GM19193 (cell line): ENCODE results near the gene CITED2.

ENCODE experiments used
- POLR2A ChIP-seq: IDR thresholded peaks from 4 replicates; pipeline ENCODE4 v1.6.1; 2011; ENCODE audit not compliant: insufficient read depth, insufficient read length; ENCODE audit errors: extremely low read depth

CITED2 gene

DNA sequence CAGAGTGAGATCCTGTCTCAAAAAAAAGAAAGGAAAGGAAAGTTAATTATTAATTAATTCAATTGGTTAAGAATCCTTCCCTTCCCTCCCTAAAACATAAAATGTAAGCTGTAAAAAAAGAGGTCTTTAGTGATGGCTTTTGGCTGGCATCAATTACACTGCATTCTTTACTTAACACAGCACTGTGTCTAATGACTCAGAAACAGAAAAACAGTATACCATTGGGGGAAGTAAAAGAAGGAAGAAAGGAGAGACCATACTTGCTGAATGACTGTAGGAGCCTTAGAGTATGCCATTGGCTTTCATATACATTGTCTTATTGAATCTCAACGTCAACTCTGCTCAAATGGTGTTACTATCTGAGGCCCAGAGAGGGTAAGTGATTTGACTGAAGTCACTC, 18.3 kb upstream of the CITED2 start:
- no peak for TF ChIP-seq POLR2A

DNA sequence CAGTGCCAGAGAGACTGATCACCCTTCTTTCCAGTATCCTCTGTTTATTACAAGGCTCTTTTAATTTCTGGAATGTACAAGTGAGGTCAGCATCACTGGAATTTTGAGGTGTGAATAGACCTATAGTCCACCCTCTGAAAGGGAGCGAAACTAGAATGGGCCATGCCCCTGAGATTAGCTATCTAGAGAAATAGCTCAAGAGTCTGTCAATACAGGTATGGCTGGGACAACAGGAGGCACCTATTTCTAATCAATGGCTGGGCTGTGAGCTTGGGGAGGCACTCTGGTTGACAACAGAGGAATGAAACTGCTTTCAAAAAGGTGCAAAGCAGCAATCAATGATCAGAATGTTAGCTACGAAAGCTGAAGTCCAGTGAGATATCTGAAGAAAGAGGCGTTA, 17.3 kb upstream of the CITED2 start:
- no peak for TF ChIP-seq POLR2A

DNA sequence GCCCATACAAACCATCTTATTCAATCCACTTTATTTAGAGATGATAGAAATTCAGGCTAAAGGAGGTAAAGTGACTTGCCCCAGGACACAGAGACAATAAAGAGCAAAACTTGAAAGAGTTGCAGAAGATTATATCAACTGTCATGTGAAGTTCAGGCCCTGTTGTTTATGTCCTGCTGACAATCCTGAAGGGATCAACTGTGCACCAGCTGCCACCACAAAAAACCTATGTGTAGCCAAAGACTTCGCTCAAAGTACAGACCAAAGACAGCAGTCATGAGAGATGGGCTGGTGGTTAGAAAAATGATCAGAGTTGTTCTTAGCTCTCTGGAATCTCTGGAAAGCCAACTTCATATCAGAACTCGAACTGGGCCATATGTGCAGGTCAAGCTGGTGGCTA, 16.0 kb upstream of the CITED2 start:
- TF ChIP-seq POLR2A, result no peak

DNA sequence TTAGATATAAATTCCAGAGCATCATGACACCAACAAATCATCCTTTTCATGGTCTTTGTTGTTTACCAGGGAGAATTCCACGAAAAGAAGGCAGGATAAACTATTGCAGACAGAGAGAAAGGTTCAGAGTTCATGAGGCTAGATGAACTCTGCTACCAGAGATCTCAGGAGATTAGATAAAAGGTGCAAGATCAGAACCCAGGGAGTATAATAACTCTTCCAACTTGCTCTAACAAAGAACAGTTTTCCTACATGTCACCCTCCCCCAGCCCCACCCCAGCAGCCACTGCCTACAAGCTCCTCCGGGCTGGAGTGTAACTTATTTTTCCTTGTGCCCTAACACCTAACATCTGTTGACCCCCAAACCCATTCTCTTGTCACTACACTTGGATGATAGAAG, 13.9 kb upstream of the CITED2 start:
- no peak for TF ChIP-seq POLR2A

DNA sequence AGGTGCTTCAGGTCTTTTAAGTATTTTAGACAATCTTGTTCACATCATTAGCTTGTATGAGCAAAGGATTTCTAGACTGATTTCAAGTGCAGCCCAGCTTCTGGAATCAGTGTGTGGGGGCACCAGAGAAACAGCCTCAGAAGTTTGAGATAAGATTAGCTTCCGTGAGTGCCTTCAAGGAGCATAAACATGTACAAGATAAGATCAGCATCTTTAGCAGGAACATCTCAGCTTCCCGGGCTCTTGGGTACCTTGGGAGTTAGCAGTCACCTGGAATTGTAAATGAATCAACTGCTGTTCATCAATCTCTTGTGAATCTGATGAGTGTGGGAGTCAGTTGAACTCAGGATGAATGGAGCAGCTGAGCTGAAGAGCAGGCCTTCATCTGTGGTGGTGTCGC, 12.0 kb upstream of the CITED2 start:
- TF ChIP-seq POLR2A, result no peak

DNA sequence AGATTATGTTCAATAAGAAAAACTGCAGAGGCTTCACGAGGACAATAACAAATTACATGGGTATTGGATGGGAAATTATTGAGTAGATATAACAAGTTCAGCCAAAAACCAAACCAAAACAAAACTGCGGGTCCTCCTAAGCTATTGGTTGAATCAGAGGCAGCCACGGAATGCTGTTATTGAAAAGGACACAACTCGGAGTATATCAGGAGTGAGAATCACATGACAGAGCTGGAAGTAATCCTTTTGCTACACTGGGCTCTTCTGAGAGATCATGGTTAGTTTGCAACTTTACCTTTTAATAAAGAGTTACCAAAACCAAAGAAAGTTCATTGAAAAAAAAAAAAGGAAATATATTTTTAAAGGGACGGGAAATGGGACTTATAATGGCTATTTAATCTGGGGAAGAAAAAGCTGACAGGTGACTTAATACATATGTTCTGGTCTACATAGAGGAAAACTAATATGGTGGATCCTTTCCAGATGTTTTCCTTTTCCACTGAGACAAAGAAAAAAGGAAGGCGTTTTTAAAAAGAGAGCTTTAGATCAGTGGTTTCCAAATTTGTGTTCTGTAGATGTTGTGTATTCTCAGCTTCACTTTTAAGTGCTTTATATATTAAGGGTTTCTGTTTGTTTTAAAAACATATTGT, 6.9 kb upstream of the CITED2 start:
- TF ChIP-seq POLR2A, result no peak

DNA sequence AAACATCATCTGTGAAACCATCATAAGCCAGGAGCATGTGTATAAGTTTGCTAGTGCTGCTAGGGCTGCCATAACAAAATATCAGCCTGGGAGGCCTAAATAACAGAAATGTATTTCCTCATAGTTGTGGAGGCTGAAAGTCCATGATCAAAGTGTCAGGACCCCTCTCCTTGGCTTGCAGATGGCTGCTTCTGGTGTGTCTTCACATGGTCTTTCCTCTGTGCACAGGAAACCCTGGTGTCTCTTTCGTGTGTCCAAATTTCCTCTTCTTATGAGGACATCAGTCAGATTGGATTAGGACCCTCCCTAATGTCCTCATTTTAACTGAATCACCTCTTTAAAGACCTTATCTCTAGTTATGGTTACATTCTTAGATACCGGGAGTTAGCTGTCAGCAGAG, 6.2 kb upstream of the CITED2 start:
- TF ChIP-seq POLR2A, result no peak

DNA sequence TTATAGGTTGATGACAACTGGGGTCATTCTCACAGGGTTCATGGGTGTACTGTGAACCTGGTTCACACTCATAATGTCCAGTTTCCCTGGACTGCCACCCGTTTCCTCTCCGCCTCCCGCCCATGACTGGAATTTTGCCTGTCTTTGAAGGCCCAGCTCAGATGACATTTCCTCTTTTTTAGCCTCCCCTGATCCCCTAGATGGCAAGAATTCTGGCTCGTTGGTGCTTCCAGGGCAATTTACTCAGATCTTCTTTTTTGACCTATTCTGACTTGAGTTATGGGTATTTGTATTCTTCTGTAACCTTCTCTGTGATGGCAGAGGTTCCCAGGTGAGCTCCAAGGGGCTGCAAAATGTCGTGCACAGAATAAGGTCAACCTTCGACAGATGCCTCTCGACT, 5.7 kb upstream of the CITED2 start:
- TF ChIP-seq POLR2A, result no peak

DNA sequence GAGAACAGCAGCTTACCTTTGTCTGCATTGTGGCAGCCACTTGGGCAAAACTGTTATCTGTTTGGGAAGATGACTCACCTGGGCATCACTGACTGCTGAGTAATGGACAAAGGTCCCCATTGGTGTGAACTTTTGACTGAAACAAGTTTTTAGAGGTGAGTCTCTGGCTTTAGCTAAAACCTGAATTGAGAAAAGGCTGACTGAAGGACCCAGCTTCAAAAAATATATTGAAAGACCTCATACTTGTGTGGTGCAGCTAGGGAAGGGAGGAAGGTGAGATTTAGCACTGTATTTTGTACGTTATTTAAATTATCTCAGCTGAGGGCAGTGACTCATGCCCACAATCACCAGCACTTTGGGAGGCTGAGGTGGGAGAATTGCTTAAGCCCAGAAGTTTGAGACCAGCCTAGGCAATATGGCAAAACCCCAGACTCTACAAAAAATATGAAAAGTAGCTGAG, 4.5 kb upstream of the CITED2 start:
- TF ChIP-seq POLR2A, result no peak

DNA sequence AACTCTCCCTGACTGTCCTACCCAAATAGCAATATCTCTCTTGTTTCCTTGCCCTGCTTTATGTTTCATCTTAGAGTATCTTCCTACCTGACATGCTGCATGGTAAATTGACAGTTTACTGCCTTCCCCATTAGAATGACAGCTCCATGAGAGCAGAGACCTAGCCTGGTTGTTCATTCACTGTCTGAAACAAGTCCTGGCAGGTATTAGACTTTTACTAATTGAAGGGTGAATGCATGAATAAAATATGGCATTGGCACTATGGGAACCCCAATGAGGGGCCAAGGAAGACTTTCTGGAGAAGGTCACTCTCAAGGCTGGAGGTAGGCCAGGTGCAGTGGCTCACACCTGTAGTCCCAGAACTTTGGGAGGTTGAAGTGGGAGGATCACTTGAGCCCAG, 3.8 kb upstream of the CITED2 start:
- TF ChIP-seq POLR2A, result no peak

DNA sequence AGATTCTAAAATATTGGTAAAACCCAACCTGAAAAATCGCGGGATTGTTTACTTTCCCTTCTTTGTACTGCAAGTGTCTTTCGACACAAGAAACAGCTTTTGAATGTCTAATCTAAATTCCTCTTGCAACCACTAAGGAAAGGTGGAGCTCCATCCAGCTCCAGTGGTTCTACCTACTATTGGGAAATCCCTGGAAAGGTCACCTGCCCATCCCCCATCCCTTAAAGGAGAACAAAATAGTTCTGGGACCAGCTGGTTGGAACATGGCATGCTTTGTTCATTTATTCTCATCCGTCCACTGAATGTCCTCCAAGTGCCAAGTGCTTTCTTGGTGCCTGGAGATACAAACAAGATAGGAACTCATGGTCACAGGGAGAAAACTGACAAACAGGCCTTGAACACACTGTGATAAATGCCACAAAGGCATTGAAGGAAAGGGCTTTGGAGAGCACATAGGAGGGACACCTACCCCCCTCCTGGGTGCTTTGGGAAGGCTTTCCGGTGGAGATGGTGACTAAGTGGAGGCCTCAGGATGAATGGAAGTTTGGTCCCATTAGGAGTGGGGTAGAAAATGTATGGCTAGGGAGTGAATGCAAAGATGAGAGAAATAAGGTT, 2.3 kb upstream of the CITED2 start:
- TF ChIP-seq POLR2A, result no peak

DNA sequence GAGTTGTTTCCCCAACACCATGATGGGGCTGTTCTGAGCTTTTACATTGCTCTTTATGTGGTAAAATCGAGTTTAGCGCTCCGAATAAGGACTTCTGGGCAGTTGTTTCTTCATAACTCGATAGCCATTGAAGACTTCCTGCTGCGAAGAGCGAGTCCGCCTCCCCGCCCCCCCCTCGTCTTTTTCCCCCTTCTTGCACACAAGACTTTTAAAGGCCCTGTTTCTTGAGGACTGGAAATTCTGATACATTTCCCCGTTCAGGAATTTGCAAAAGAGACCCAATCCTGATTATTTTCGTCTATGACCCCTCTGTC, 1.5 kb upstream of the CITED2 start:
- no peak for TF ChIP-seq POLR2A

DNA sequence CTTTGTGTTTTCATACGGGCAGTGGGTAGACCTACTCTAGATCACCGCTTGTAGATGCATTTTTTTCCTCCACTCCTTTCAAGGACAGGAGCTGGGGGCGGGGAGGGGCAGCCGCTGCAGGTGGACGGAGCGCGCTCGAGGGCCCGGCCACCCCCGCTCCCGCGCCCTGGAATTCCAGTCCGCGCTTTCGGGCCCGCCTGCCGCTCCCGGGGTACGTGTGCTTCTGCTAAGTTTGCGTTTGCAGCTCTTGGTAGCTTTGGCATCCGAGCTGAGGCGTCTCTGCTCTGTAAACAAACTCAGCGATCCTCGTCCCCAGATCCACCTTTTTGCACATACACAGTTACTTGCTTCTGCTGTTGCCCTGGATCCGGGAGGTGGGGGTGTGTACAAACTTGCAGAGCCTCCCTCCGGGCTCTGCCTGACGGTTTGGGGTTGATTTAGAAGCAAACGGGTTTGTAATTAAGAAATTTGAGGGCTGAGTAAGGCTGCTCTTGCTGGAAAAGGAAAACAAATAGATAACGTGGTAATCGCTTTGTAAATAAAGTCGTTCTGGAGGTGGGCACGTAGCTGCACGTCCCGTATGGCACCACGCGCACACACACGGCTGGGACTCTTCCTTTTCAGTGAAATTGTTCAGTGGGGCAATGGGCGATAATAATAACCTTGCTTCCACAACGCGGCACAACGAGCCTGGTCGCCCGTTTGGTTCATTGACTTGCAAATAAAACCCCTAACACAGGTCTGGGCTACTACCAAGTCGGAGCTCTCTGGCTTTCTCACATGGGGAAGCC, 973 bp upstream of the CITED2 start:
- TF ChIP-seq POLR2A, result peak; percentile 45

DNA sequence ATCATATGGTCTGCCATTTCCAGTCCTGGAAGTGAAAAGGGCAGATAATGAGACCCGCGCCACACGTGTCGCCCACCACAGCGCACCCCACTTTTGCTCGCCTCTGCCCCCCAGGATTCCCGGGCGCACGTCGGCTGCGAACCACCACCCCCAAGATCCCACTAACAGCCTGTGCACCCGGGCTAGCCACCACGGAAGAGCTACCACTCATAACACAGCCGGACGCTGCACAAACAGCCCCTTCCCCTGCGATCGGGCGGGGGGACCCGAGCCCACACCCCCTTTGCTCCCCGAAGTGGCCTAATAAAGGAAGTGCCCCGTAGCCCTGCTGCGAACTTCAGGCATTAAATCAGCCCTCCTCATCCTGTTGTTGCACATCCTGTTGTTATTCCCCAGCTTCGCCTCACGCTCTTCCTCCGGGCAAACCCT, 506 bp downstream of the CITED2 start:
- no peak for TF ChIP-seq POLR2A

DNA sequence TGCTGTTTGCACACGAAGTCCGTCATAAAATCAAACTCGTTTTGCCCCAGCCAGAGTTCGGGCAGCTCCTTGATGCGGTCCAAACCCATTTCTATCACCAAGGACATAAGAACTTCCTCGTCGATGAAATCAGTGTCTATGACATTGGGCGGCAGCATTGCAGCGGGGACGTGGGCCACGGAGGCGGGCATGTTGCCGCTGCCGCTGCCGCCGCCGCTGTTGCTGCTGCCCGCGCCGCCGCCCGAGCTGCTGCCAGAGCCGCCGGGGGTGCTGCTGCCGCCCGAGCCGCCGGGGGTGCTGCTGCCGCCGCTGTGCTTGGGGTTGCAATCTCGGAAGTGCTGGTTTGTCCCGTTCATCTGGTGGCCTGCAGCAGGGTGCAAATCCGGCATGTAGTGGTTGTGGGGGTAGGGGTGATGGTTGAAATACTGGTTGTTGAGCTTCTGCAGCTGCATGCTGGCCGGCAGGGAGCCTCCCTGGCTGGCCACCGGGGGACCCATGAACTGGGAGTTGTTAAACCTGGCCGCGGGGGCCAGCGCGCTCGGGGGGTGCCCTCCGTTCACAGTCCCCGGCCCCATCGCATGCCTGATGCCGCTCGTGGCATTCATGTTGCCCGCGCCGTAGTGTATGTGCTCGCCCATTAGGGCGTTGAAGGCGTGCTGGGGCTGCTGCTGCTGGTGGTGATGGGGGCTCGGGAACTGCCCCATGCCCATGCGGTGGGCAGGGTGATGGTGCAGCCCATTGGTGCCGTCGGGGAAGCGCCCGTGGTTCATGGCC, 1.1 kb downstream of the CITED2 start:
- peak; percentile 39 for TF ChIP-seq POLR2A

DNA sequence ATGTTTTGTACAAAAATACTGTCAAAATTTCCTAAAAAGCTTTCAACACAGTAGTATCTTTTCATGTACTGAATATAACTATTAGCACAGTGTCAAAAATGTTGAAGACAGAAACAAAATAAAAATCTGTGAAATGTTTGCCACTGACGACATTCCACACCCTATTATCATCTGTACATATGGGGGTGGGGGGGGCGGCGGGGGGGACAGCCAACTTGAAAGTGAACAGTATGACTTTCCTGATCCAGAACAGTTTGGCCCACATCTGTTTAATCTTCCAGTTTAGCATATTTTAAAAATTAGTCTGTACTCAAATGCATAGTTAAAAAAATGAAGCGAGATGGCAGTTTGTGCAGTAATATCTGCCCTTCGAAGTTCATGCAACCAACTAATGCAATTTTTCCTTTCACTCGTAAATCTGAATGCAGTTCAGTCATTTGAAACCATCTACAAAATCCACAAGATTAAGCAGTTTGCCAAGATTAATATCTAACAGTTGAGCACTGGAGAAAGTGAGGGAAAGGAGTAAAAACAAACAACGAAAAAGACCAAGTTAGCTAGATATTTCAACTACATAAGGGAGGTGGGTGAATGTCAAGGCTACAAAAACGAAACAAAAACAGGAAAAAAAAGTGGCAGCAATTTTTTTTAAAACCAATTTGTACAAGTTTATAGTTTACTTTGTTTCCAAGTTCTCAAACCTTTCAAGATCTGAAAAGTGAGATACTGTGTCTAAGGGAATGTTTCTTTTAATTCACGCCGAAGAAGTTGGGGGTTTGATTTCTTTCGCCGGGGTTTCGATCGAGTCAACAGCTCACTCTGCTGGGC, 1.9 kb downstream of the CITED2 start:
- no peak for TF ChIP-seq POLR2A
